HG02759 (cell line): ENCODE results near the gene VWA2.

Experiments used
- ATAC-seq: cut with Tn5 transposase; IDR thresholded peaks from one replicate; pipeline ENCODE4 v1.9.1; 2021; ENCODE audit warnings: mild to moderate bottlenecking, moderate library complexity; ENCODE audit not compliant: unreplicated experiment

VWA2 gene

DNA sequence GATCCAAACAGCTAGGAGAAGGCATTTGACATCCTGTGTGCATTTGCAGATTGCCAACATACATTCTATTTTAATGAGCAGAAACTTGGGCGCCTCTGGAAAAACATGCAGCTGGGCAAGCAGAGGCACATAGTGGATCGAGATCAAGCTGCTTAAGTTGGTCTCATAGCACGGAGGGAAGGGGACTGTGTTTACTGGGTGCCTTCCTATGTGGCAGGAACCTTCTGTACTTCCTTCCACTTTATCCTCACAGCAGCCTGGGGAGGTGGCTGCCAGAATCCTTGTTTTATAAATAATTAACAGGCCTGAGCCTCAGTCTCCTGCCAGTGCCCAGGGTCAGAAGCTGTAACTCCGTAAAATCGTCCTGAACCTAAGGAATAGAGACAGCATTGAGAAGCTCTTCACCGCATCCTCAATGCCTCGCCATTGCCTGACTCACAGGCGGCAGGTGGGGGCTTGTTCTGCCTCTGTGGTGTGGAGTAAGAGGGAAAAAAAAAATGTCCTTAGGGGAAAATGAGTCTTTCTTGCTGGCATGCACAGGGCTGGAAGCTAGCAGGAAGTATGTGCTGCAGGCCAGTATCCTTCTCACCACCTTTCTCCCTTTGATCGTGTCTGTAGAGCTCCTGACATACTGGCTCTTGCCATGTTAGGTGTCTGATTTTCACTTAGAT lies 6.2 kb downstream of the VWA2 start:
- ATAC-seq, result no peak

DNA sequence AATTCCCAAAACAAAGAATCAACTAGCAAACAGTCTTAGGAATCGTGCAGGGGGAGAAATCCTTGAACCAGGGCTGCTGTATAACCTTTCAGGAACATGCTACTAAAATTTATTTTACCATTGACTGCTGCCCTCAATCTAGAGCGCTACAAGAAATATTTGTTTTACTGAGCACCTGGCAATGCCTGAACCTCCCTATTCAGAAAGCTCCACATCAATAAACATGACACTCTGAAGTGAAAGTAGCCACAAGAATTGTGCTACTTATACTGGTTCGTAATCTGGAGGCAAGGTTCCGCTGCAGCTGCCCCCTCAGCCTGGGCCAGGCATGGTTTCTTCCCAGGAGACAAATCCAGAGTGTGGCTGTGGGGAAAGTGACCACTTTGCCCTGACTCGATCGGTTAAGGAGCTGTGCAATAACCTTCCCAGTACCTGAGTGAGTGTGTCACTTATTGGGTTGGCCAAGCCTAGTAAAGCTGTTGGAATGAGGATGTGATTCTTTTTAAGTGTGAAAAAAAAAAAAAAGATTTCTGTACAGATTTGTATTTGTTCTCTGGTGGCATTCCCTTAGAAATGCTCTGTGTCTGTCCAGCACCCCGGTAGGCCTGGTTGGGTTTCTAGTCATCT lies 7.7 kb downstream of the VWA2 start:
- no peak for ATAC-seq

DNA sequence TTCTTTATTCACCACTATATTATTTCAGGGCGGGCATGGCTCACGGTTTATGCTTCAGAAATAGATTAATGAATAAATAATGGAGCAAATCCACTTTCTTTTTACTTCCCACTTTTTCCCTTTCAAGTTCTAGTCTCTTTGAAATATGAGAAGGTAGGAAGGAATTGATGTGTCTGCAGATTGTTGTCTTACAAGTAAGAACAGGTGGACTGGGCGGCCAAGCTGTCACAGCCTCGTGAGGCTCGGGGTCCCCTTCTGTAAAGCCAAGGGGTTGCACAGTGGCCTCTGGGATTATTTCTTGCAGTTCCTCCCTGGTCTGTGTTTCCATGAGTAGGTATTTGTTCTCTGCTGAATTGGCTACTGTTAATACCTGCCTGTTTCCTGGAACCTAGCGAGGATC lies 11.2 kb downstream of the VWA2 start:
- ATAC-seq, result no peak

DNA sequence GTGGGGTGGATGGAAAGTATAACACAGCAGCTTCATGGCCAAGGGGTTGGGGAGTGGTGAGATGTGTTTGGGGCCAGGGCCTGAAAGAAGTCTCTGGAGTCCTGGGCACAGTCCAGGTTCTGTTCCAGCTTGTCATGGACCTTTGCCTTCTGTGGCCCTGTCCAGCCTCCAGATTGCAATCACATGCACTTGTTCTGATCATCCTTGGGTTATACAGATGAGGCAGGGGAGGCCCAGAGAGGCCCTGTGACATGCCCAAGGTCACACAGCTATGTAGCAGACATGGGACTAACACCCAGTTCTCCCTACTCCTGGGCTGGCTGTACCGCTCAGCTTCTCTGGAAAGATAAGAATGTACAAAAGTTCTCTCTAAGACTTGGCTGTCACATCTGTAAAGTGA lies 11.7 kb downstream of the VWA2 start:
- ATAC-seq, result no peak

DNA sequence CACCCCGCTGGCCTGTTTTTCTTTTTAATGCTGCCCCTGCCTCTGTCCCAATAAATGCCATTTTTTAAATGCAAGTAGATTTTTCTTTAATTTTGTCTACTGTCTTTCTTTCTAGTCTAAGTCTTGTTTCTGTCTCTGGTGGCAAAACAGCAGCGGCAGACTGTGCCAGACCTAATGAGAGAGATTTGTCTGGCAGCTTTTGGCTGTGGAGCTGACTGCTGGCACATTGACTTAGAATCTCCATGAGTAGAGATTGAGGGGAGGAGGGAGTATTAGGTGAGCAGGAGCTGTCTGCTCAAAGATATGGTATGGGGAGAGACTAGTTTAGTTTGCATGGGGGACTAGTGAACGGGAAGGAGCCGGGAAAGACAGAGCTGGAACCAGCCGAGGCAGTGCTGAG lies 13.0 kb downstream of the VWA2 start:
- no peak for ATAC-seq

DNA sequence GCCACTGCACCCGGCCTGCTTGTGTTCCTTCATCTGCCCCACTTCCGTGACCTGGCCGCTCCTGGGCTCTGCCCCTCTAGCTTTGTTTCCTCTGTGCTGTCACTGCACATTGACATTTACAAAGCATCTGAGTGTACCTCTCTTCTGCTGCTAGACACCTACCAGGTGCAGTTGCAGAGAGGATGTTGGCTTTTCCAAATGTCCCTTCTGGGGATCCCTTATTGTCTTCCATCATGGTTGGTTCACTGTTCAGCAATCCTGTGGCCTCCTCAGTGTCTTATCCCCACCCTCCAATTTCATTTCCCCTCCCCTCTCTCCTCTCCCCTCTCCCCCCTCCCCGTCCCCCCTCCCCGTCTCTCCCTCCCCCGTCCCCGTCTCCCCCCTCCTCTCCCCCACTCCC lies 13.8 kb downstream of the VWA2 start:
- no peak for ATAC-seq

DNA sequence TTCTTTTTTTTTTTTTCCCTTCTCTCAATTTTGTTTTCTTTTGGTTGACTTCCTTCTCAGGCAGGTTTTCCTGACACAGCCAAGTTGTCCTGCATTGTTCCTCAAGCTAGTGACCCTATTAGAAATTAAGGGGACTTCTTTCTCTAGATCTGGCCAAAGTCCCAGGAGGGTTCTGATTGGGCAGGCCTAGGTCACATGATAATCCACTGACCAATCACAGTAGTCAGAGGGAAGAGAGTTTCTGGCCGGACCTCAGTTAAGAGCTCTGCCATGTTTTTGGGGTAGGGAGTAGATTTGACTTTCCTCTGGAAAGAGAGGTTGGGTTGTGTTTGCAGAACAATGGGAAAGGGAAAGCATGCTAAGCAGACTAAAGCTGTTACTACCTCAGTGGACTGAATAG lies 16.2 kb downstream of the VWA2 start:
- ATAC-seq, result no peak

DNA sequence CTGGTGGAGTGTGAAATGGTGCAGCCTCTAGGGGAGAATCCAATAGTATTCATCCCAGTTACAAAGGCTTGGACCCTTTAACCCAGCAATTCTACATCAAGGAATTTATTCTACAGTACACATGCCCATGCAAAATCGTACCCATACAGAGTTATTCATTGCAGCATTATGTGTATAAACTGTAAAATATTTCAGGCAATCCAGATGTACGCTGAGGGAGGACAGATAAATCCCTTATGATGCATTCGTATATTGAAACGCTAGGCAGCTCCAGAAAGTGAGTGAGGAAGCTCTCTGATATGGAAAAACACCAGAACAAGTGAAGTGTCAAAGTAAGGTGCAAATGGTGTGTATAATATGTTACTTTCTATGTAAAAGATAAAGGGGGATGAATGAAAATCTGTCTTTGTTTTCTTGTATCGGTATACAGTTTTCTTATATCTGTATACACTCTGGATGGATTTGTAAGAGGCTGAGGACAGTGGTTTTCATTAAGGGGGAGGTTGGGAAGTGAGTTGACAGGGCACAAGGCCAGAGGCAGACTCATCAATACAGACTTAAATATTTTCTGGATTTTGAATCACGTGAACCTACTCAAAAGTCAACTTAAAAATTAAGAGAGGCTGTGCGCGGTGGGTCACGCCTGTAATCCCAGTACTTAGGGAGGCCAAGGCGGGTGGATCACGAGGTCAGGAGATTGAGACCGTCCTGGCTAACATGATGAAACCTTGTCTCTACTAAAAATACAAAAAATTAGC lies 17.1 kb downstream of the VWA2 start:
- no peak for ATAC-seq

DNA sequence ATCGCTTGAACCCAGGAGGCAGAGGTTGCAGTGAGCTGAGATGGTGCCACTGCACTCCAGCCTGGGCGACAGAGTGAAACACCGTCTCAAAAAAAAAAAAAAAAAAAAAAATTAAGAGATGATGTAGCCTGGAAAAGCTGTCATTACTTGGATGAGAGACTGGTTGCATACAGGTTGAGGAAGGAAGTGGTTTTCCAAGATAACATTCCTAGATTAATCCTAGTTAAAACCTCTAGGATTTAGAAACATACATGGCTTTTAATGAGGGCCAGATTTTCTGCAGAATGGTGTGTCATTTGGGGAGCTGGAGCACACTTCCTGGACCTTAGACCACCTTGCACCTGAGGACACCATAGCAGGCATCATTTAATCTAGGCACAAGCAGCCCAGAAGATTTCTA lies 17.8 kb downstream of the VWA2 start:
- ATAC-seq, result no peak

DNA sequence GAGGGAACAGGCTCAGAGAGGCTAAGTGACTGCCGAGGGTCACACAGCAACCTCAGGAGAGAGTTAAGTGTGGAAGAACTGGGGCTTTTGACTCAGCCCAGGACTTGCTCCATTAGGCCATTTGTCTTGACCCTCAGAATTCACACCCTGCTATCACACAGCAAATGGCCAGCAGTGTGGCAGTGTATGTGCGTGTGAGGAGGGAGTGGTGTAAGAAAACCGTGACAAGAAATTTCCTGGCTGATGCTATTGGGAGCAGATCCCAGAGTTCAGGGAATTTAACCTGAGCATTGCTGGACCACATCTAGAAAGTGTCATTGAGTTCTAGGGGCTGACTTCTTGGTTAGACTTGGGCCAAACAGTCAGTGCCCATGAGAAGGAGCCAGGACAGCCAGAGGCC lies 18.4 kb downstream of the VWA2 start:
- no peak for ATAC-seq

DNA sequence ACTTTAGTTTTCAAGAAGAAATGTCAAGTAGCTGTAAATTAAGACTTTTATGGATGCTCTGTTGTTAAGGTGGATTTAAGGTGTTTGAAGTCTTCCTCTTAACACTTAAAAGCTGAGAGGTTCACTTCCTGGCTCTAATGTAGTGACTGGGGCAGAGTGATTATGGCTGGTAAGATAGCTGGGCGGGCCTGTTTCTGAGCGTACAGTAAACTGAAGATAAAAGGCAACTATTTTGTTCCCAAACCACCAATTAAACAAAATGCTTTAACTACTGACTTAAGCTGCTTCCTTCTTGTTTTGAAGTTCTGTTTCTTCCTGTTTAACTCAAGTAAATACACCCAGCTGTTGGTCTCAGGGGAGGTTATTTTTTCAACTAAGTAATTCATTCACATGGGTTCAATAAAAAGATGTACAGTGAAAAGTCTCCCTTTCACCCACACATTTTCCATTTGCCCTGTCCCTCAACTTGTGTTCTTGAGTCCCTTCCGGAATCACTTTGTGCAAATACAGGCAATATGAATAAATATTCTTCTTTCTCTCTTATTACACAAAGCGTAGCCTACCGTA lies 19.3 kb downstream of the VWA2 start:
- no peak for ATAC-seq

DNA sequence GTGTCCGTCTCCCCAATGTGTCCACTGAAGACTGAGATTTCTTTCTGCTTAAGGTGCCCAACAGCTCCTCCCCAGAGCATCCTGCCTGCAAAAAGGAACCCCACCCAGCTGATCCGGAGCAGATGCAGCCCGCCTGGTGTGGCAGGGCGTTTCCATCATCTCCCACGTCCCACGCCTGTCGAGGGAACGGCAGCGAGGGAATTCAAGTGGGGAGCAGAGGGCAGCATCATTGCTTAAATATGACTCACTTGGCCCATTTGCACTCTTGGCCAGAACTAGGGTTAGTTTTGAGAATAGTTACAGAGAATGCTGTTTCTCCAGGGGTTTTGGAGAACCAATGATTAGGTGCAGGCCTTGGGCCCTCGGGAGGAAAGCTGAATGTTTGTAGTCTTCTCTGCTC lies 20.8 kb downstream of the VWA2 start:
- ATAC-seq, result no peak

DNA sequence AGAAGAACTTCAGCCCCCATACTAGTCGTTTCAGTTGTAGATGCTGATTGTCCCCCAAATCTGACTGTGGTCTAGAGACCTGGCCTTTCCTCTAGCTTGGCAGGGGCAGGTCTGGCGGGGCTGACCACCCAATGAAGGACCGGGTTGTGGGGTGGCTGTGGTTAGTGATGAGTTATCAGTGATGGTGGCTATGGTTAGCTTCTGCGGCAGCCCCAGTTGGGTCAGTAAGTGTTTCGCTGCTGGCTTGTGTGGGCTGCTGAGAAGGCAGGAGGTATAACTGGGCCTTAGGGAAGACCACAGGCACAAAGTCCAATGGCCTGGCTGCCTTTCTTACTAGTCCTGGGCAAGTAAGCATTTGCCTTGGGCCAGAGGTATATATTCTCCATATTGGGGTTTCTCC lies 21.3 kb downstream of the VWA2 start:
- no peak for ATAC-seq

DNA sequence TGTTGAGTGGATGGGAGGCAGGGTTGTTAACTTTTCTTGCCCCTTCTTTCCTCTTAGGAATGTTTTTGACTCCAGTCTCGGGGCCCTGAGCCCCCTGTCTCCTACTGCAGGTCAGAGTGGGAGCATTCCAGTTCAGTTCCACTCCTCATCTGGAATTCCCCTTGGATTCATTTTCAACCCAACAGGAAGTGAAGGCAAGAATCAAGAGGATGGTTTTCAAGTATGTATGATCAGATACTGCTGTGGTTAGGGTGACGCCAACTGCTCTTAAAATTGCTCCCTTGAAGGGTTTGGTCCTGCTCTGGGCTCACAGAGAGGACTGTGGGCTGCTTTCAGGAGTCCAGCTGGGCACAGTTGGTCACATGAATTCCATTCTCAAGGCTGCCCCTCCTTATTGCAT lies 22.0 kb downstream of the VWA2 start:
- ATAC-seq, result no peak

DNA sequence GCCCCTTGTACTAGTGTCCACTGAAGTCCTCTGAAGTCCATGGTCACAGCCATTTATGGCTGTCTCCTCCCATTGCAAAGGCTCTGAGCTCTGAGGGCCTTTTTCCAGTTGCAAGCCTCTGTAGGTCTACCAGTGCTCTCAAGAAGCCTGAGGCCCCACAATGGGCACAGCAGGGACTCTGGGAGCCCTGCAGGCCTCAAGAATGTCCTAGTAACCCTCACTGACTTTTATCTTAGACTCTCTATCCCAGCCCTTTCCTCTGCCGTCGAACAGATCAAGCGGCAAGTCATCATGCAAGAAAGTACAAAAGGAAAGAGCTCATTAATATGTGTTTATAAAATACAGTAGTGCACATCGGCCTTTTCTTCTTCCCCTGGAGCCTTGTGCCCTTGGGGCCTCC lies 23.4 kb downstream of the VWA2 start:
- ATAC-seq, result no peak

DNA sequence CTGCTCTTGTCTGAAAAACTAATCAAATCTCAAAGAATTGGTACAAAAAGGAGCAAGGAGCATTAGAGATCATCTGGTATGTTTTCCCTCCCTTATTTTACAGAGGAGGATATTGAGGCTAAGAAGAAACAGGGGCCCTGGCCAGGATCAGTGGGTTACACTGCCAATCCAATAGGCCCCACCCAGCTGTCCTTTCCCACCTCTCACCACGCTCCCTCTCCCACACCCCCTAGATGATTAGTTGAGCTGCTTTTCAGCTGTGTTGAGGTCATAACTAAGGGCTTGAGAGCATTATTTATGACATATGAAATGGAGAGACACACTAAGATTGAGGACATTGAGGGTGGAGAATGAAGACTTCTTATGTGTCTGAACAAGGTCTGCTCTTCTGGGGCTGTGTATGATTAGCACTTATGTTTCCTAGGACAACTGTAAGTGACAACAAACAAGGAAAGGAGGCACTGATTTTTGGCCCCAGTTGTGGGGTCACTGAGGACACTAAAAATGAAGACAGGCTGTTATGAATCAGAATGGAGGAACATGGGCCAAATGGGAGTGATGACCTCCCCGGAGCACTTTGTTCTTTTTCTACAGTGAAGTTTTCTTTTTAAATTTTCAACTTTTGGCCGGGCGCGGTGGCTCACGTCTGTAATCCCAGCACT lies 26.5 kb downstream of the VWA2 start:
- no peak for ATAC-seq

DNA sequence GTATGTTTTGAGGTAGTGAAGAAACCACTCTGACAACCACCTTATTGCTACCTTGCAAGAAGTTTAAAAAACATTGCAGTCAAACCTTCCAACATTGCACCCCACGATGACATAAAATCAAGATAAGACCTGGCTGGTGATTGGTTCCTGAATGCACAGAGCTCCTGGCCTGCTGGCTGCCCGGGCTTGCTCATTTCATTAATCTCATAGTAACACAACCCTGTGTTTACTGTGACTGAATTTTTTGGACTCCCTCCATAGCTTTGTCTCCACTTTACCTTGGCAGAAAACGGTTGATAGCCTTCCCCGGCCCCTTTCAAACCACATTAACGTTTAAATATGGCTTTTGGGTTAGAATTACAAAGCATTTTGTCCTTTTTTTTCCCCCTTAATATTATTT lies 27.5 kb downstream of the VWA2 start:
- no peak for ATAC-seq

DNA sequence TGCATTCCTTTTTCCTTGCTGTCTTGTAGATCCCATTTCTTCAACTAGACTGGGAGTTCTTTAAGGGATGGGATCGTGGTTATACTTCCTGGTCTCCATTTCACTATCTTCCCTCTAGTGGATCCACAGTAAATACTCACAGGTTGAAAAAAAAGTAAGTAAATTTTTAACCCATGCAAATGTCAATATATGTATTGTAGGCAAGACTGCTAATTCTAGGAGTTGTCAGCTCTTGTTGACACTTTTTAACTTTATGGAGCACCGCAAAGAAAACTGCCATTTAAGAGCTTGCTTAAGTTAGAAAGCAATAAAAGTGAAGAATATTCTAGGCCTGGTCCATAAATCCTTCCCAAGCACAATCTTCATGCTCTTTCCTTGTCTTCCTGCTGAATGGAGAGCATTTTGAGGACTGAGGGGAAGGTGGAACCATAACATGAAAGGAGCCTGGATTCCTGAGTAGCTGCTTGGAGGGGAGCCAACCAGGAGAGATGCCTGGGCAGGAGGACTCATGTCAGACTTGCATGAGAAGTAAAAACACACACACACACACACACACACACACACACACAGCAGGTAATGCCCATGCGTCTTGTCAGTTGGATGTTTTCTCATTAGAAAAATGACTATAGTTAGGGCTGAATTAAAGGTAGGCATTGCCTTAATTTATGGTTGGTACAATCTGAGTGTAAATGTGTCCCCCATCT lies 32.2 kb downstream of the VWA2 start:
- no peak for ATAC-seq

DNA sequence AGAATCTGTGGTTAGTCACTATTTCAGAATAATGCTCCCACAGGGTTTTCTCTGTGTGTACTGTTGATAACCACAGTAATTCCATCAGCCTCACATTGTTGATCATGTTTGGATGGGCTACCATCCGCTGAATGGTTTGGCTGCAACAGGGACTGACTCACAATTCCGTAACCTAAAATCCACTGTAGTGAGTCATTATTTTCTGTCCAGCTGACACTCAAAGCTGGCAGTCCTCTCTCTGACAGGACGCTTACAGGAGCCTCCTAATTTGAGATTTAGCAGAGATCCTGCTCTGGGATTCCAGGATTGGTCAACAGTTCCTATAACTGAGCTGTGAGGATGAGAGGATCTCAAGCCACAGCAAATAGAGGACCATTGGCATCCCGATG lies 32.7 kb downstream of the VWA2 start:
- no peak for ATAC-seq

DNA sequence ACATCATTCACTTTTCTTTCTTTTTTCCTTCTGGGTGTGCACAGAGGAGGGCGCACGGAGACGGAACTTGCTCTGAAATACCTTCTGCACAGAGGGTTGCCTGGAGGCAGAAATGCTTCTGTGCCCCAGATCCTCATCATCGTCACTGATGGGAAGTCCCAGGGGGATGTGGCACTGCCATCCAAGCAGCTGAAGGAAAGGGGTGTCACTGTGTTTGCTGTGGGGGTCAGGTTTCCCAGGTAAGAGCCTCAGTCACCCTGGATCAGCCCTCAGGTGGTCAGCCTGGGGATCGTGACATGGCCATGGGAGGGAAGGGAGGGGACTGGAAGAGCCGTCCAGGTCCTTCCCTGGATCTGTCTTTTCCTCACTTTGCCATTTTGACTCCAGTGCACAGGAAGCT lies 33.6 kb downstream of the VWA2 start:
- no peak for ATAC-seq

DNA sequence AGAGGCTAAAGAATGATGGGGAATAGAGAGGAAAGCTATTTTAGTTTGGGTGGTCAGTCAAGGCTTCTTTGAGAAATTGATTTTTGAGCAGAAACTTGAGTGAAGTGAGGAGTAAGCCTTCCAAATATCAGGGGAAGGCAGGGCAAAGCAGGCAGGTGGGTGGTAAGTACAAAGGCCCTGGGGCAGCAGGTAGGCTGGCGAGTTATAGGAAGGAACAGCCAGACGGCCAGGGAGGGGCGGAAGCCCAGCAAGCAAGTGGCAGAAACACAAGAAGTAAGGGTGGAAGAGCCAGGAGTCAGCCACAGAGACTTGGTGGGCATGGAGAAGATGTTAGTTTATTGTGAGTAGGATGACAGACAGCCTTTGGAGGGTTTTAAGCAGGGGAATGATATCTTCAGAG lies 34.9 kb downstream of the VWA2 start:
- ATAC-seq, result no peak
